ENCODE results near the gene SPIRE2. TPM values are rescaled to one million over a fixed set of nuclear protein-coding genes. Genes with fewer than 3 reads are reported as not detected.

Gene SPIRE2
- total RNA-seq, 2 experiments from 2014 or later, result 0.14 to 0.52 TPM

GRCh38 chr16:89842471-89843408, 14.5 kb downstream of the SPIRE2 start:
- H3K4me1 Mint-ChIP-seq, result peaks cover 18% of the 10 kb centered on the region
- H3K27me3 Mint-ChIP-seq, result no peaks in the 10 kb centered on the region
- H3K4me3 Mint-ChIP-seq, result no peak overlapping the region
- DNase-seq, result no peak
- H3K27ac Mint-ChIP-seq, result no peak overlapping the region
- H3K36me3 Mint-ChIP-seq, result no peaks in the 10 kb centered on the region
- no peaks in the 10 kb centered on the region for H3K9me3 Mint-ChIP-seq

- H3K27ac Mint-ChIP-seq, result no peak overlapping the region
- no peaks in the 10 kb centered on the region for H3K36me3 Mint-ChIP-seq
- no peaks in the 10 kb centered on the region for H3K9me3 Mint-ChIP-seq
- H3K27me3 Mint-ChIP-seq, result no peaks in the 10 kb centered on the region
- DNase-seq, result no peak
- no peak overlapping the region for H3K4me3 Mint-ChIP-seq
- H3K4me1 Mint-ChIP-seq, result peaks cover 13% of the 10 kb centered on the region
These were observed 15.4 kb downstream of the SPIRE2 start for GRCh38 chr16:89843409-89844350.

GRCh38 chr16:89844739-89845339, 16.6 kb downstream of the SPIRE2 start:
- Mint-ChIP-seq H3K27me3 (no peaks in the 10 kb centered on the region), H3K27ac (no peak overlapping the region), H3K9me3 (no peaks in the 10 kb centered on the region), H3K4me1 (peaks cover 12% of the 10 kb centered on the region), H3K4me3 (no peak overlapping the region), H3K36me3 (no peaks in the 10 kb centered on the region)
- DNase-seq, result no peak

GRCh38 chr16:89845417-89845816, 17.1 kb downstream of the SPIRE2 start:
- no peak overlapping the region for H3K4me3 Mint-ChIP-seq
- H3K9me3 Mint-ChIP-seq, result no peaks in the 10 kb centered on the region
- peak; percentile 40 for DNase-seq

GRCh38 chr16:89847051-89847939, 19.0 kb downstream of the SPIRE2 start:
- Mint-ChIP-seq H3K4me1 (peaks cover 6% of the 10 kb centered on the region), H3K4me3 (no peak overlapping the region), H3K27me3 (no peaks in the 10 kb centered on the region), H3K36me3 (no peaks in the 10 kb centered on the region), H3K27ac (no peak overlapping the region), H3K9me3 (no peaks in the 10 kb centered on the region)
- no peak for DNase-seq

More at GRCh38 chr16:89845417-89845816, 17.1 kb downstream of the SPIRE2 start:
- H3K27ac Mint-ChIP-seq, result no peak overlapping the region
- H3K4me1 Mint-ChIP-seq, result peaks cover 12% of the 10 kb centered on the region
- no peaks in the 10 kb centered on the region for H3K36me3 Mint-ChIP-seq
- H3K27me3 Mint-ChIP-seq, result no peaks in the 10 kb centered on the region

GRCh38 chr16:89847940-89848297, 19.6 kb downstream of the SPIRE2 start:
- no peak overlapping the region for H3K27ac Mint-ChIP-seq
- no peaks in the 10 kb centered on the region for H3K9me3 Mint-ChIP-seq
- no peak overlapping the region for H3K4me3 Mint-ChIP-seq
- DNase-seq, result no peak
- H3K27me3 Mint-ChIP-seq, result no peaks in the 10 kb centered on the region
- peaks cover 6% of the 10 kb centered on the region for H3K4me1 Mint-ChIP-seq
- no peaks in the 10 kb centered on the region for H3K36me3 Mint-ChIP-seq

- H3K27ac Mint-ChIP-seq, result no peak overlapping the region
- no peak overlapping the region for H3K4me3 Mint-ChIP-seq
- no peaks in the 10 kb centered on the region for H3K36me3 Mint-ChIP-seq
- DNase-seq, result no peak
- peaks cover 6% of the 10 kb centered on the region for H3K4me1 Mint-ChIP-seq
- no peaks in the 10 kb centered on the region for H3K9me3 Mint-ChIP-seq
- H3K27me3 Mint-ChIP-seq, result no peaks in the 10 kb centered on the region
These were observed 20.7 kb downstream of the SPIRE2 start for GRCh38 chr16:89848974-89849373.

GRCh38 chr16:89853306-89853993, 25.2 kb downstream of the SPIRE2 start:
- Mint-ChIP-seq H3K9me3 (no peaks in the 10 kb centered on the region), H3K27me3 (no peaks in the 10 kb centered on the region), H3K27ac (no peak overlapping the region), H3K4me1 (no peaks in the 10 kb centered on the region), H3K36me3 (no peaks in the 10 kb centered on the region), H3K4me3 (no peak overlapping the region)
- DNase-seq, result no peak

GRCh38 chr16:89855301-89855945, 27.1 kb downstream of the SPIRE2 start:
- Mint-ChIP-seq H3K4me3 (no peak overlapping the region), H3K27me3 (no peaks in the 10 kb centered on the region), H3K4me1 (peaks cover under 1% of the 10 kb centered on the region), H3K36me3 (no peaks in the 10 kb centered on the region), H3K27ac (no peak overlapping the region), H3K9me3 (no peaks in the 10 kb centered on the region)
- DNase-seq, result no peak

GRCh38 chr16:89855986-89856385, 27.7 kb downstream of the SPIRE2 start:
- H3K36me3 Mint-ChIP-seq, result no peaks in the 10 kb centered on the region
- H3K27ac Mint-ChIP-seq, result no peak overlapping the region
- H3K9me3 Mint-ChIP-seq, result no peaks in the 10 kb centered on the region
- H3K4me3 Mint-ChIP-seq, result no peak overlapping the region
- H3K27me3 Mint-ChIP-seq, result no peaks in the 10 kb centered on the region
- peaks cover 3% of the 10 kb centered on the region for H3K4me1 Mint-ChIP-seq
- no peak for DNase-seq

- H3K27me3 Mint-ChIP-seq, result no peaks in the 10 kb centered on the region
- H3K9me3 Mint-ChIP-seq, result no peaks in the 10 kb centered on the region
- DNase-seq, result no peak
- H3K36me3 Mint-ChIP-seq, result no peaks in the 10 kb centered on the region
- no peak overlapping the region for H3K4me3 Mint-ChIP-seq
- peaks cover 18% of the 10 kb centered on the region for H3K4me1 Mint-ChIP-seq
- H3K27ac Mint-ChIP-seq, result no peak overlapping the region
These were observed 30.8 kb downstream of the SPIRE2 start for GRCh38 chr16:89858973-89859614.

- Mint-ChIP-seq H3K27me3 (no peaks in the 10 kb centered on the region), H3K9me3 (no peaks in the 10 kb centered on the region), H3K4me3 (no peak overlapping the region), H3K36me3 (no peaks in the 10 kb centered on the region), H3K4me1 (peaks cover 22% of the 10 kb centered on the region), H3K27ac (no peak overlapping the region)
- no peak for DNase-seq
These were observed 31.3 kb downstream of the SPIRE2 start for GRCh38 chr16:89859615-89860007.

- Mint-ChIP-seq H3K9me3 (no peaks in the 10 kb centered on the region), H3K36me3 (no peaks in the 10 kb centered on the region), H3K27me3 (no peaks in the 10 kb centered on the region), H3K27ac (no peak overlapping the region), H3K4me3 (no peak overlapping the region), H3K4me1 (peaks cover 23% of the 10 kb centered on the region)
- peak; percentile 80 for DNase-seq
These were observed 32.6 kb downstream of the SPIRE2 start for GRCh38 chr16:89860747-89861304.

Measured in activated naive CD8-positive, alpha-beta T cell treated with anti-CD3 and anti-CD28 coated beads for 36 hours (primary cell).